ENCODE results near the gene PRR5L.
"Not testable (repeated sequence)": the region's sequence is repeated elsewhere in the genome, so short reads cannot be mapped to it uniquely, and the experiment has no call there.

Gene PRR5L

DNA sequence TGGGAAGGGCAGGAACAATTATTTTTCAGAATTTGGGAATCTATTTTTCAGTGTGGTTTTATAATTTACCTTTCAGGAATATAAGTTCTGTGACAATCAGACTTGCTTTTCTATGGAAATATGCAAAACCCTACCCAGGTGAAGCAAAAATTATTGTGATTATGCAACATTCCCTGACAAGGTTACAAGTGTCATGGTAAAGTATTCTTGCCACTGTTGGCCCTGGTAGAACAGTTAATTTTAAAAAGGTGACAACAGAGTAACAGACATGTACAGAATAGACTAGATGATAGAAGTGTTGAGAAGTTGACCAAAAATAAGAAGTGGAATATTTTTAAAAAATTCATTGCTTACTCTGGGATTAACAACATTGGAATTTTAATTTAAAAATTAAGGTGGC, 184.7 kb downstream of the PRR5L start:
- Histone ChIP-seq H2BK15ac (ENCODE audit: low read depth, poor library complexity, severe bottlenecking) (no peak overlapping the region), H3K36me3 (ENCODE audit: control insufficient read depth in 1 of 2, insufficient read depth in 2 of 2, low read depth in 1 of 2, low read length in 2 of 2) (peaks cover 6 to 22% of the 10 kb centered on the region in 2 experiments), H3K9me3 (ENCODE audit: control insufficient read depth, low read length) (no peaks in the 10 kb centered on the region), H3K14ac (ENCODE audit: low read length in 2 of 2) (no peak overlapping the region), H4K8ac (ENCODE audit: low read length) (no peak overlapping the region), H2AK5ac (ENCODE audit: low read length, severe bottlenecking) (no peak overlapping the region), H2BK12ac (ENCODE audit: low read length in 2 of 2) (no peak overlapping the region), H3K4ac (ENCODE audit: low read depth in 1 of 2, low read length in 2 of 2) (no peak overlapping the region), H3K4me1 (ENCODE audit: control insufficient read depth, insufficient read depth, low read depth, low read length) (no peaks in the 10 kb centered on the region), H3K9ac (ENCODE audit: low read length) (no peak overlapping the region), H3K23ac (ENCODE audit: low read length in 2 of 2) (no peak overlapping the region), H2AFZ (ENCODE audit: low read depth, low read length) (no peak overlapping the region), H3K27me3 (ENCODE audit: control insufficient read depth in 1 of 2, insufficient read depth in 1 of 2, low read length in 2 of 2) (no peaks in the 10 kb centered on the region), H2BK5ac (ENCODE audit: low read depth, low read length, poor library complexity, severe bottlenecking) (no peak overlapping the region), H4K91ac (ENCODE audit: low read length) (no peak overlapping the region), H3K18ac (ENCODE audit: low read depth in 1 of 2, low read length in 2 of 2) (no peak overlapping the region), H3K27ac (ENCODE audit: low read length, poor library complexity, severe bottlenecking) (no peak overlapping the region), H3K4me2 (ENCODE audit: low read length, poor library complexity, severe bottlenecking) (no peak overlapping the region), H3K4me3 (ENCODE audit: insufficient read depth in 1 of 2, low read depth in 1 of 2, low read length in 2 of 2) (no peak overlapping the region), H2BK120ac (ENCODE audit: low read depth, low read length) (no peak overlapping the region), H3K79me1 (replicated peaks; ENCODE audit: low read length, poor library complexity, severe bottlenecking) (peaks cover 5% of the 10 kb centered on the region)
- no peak for DNase-seq

DNA sequence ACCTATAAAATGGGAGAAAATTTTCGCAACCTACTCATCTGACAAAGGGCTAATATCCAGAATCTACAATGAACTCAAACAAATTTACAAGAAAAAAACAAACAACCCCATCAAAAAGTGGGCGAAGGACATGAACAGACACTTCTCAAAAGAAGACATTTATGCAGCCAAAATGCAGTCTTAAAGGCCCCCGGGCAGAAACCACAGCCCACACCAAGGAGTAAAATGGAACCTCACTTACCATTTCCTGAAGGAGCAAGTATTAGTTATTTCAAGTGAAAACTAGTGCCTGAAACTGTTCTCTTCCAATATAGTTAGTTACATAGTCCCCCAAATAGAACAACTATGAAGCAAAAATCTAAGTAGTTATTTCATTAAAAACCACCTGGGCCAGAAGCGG, 187.0 kb downstream of the PRR5L start:
- H3K9ac ChIP-seq (ENCODE audit: low read length); H2BK5ac ChIP-seq (ENCODE audit: low read depth, low read length, poor library complexity, severe bottlenecking); H2BK15ac ChIP-seq (ENCODE audit: low read depth, poor library complexity, severe bottlenecking); H2AK5ac ChIP-seq (ENCODE audit: low read length, severe bottlenecking); H3K79me1 ChIP-seq (replicated peaks; ENCODE audit: low read length, poor library complexity, severe bottlenecking); H3K4me3 ChIP-seq (ENCODE audit: insufficient read depth in 1 of 2, low read depth in 1 of 2, low read length in 2 of 2); H3K4me2 ChIP-seq (ENCODE audit: low read length, poor library complexity, severe bottlenecking); H3K14ac ChIP-seq (ENCODE audit: low read length in 2 of 2); H3K27ac ChIP-seq (ENCODE audit: low read length, poor library complexity, severe bottlenecking); H4K8ac ChIP-seq (ENCODE audit: low read length); H3K18ac ChIP-seq (ENCODE audit: low read depth in 1 of 2, low read length in 2 of 2); DNase-seq; H3K23ac ChIP-seq (ENCODE audit: low read length in 2 of 2); H3K4ac ChIP-seq (ENCODE audit: low read depth in 1 of 2, low read length in 2 of 2); H3K4me1 ChIP-seq (ENCODE audit: control insufficient read depth, insufficient read depth, low read depth, low read length); H4K91ac ChIP-seq (ENCODE audit: low read length); H2BK120ac ChIP-seq (ENCODE audit: low read depth, low read length); H3K9me3 ChIP-seq (ENCODE audit: control insufficient read depth, low read length); H2BK12ac ChIP-seq (ENCODE audit: low read length in 2 of 2); H2AFZ ChIP-seq (ENCODE audit: low read depth, low read length); H3K27me3 ChIP-seq (ENCODE audit: control insufficient read depth in 1 of 2, insufficient read depth in 1 of 2, low read length in 2 of 2): not testable (repeated sequence)
- H3K36me3 ChIP-seq (ENCODE audit: control insufficient read depth in 1 of 2, insufficient read depth in 2 of 2, low read depth in 1 of 2, low read length in 2 of 2) = peaks cover 13 to 44% of the 10 kb centered on the region in 2 experiments
- WGBS = 100% methylated on average over 2 of the region's 4 CpGs

- Histone ChIP-seq H3K9ac (ENCODE audit: low read length) (no peak overlapping the region), H2BK120ac (ENCODE audit: low read depth, low read length) (no peak overlapping the region)
These were observed 189.4 kb downstream of the PRR5L start for GRCh38 chr11:36485298-36486002.

DNA sequence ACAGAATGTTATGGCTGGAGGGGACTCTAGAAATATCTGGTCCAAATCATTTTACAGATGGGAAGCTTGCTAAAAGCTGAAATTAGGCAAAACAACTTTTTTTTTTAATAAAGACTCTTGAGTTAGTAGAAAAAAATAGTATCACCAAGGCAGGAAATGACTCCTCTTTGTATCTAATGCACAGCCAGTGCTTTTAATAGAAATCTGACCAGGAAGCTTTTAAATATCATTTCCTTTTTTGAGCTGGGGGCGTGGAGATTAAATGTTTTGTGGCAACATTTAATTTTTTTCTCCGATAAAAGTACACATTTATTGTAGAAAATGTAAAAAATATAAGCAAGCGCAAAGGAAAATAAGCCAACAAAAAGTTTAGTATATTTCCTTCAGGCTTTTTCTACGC, 191.5 kb downstream of the PRR5L start:
- no peak overlapping the region for H3K27ac ChIP-seq (ENCODE audit: low read length, poor library complexity, severe bottlenecking)
- H4K8ac ChIP-seq (ENCODE audit: low read length) = no peak overlapping the region
- H2BK15ac ChIP-seq (ENCODE audit: low read depth, poor library complexity, severe bottlenecking) = no peak overlapping the region
- peaks cover 17% of the 10 kb centered on the region for H3K79me1 ChIP-seq (replicated peaks; ENCODE audit: low read length, poor library complexity, severe bottlenecking)
- H2BK5ac ChIP-seq (ENCODE audit: low read depth, low read length, poor library complexity, severe bottlenecking) = no peak overlapping the region
- no peak overlapping the region for H3K9ac ChIP-seq (ENCODE audit: low read length)
- no peak overlapping the region for H3K14ac ChIP-seq (ENCODE audit: low read length in 2 of 2)
- H3K4ac ChIP-seq (ENCODE audit: low read depth in 1 of 2, low read length in 2 of 2) = no peak overlapping the region
- no peak overlapping the region for H2AK5ac ChIP-seq (ENCODE audit: low read length, severe bottlenecking)
- no peak overlapping the region for H3K23ac ChIP-seq (ENCODE audit: low read length in 2 of 2)
- H2BK12ac ChIP-seq (ENCODE audit: low read length in 2 of 2) = no peak overlapping the region
- no CpG with 5 or more reads among the region's 4 CpGs for WGBS
- no peak overlapping the region for H4K91ac ChIP-seq (ENCODE audit: low read length)
- no peaks in the 10 kb centered on the region for H3K27me3 ChIP-seq (ENCODE audit: control insufficient read depth in 1 of 2, insufficient read depth in 1 of 2, low read length in 2 of 2)
- no peak overlapping the region for H3K18ac ChIP-seq (ENCODE audit: low read depth in 1 of 2, low read length in 2 of 2)
- H3K4me1 ChIP-seq (ENCODE audit: control insufficient read depth, insufficient read depth, low read depth, low read length) = no peaks in the 10 kb centered on the region
- DNase-seq = no peak
- H2BK120ac ChIP-seq (ENCODE audit: low read depth, low read length) = no peak overlapping the region
- no peaks in the 10 kb centered on the region for H3K9me3 ChIP-seq (ENCODE audit: control insufficient read depth, low read length)
- H3K4me3 ChIP-seq (ENCODE audit: insufficient read depth in 1 of 2, low read depth in 1 of 2, low read length in 2 of 2) = no peak overlapping the region
- H3K4me2 ChIP-seq (ENCODE audit: low read length, poor library complexity, severe bottlenecking) = no peak overlapping the region
- H2AFZ ChIP-seq (ENCODE audit: low read depth, low read length) = no peak overlapping the region
- H3K36me3 ChIP-seq (ENCODE audit: control insufficient read depth in 1 of 2, insufficient read depth in 2 of 2, low read depth in 1 of 2, low read length in 2 of 2) = peaks cover 20 to 90% of the 10 kb centered on the region in 2 experiments

More at GRCh38 chr11:36485298-36486002, 189.4 kb downstream of the PRR5L start:
- H4K91ac ChIP-seq (ENCODE audit: low read length) = no peak overlapping the region
- no peak overlapping the region for H2AK5ac ChIP-seq (ENCODE audit: low read length, severe bottlenecking)
- H3K23ac ChIP-seq (ENCODE audit: low read length in 2 of 2) = no peak overlapping the region
- no peaks in the 10 kb centered on the region for H3K4me1 ChIP-seq (ENCODE audit: control insufficient read depth, insufficient read depth, low read depth, low read length)
- H3K14ac ChIP-seq (ENCODE audit: low read length in 2 of 2) = no peak overlapping the region
- H3K4ac ChIP-seq (ENCODE audit: low read depth in 1 of 2, low read length in 2 of 2) = no peak overlapping the region
- H3K4me3 ChIP-seq (ENCODE audit: insufficient read depth in 1 of 2, low read depth in 1 of 2, low read length in 2 of 2) = no peak overlapping the region
- peaks cover 10% of the 10 kb centered on the region for H3K79me1 ChIP-seq (replicated peaks; ENCODE audit: low read length, poor library complexity, severe bottlenecking)
- no peak overlapping the region for H2AFZ ChIP-seq (ENCODE audit: low read depth, low read length)
- no peak overlapping the region for H4K8ac ChIP-seq (ENCODE audit: low read length)
- H2BK12ac ChIP-seq (ENCODE audit: low read length in 2 of 2) = no peak overlapping the region
- no peak overlapping the region for H2BK15ac ChIP-seq (ENCODE audit: low read depth, poor library complexity, severe bottlenecking)
- no peak overlapping the region for H2BK5ac ChIP-seq (ENCODE audit: low read depth, low read length, poor library complexity, severe bottlenecking)
- 98% methylated on average over 6 of the region's 6 CpGs for WGBS
- H3K36me3 ChIP-seq (ENCODE audit: control insufficient read depth in 1 of 2, insufficient read depth in 2 of 2, low read depth in 1 of 2, low read length in 2 of 2) = peaks cover 19 to 68% of the 10 kb centered on the region in 2 experiments
- no peak overlapping the region for H3K4me2 ChIP-seq (ENCODE audit: low read length, poor library complexity, severe bottlenecking)
- H3K27ac ChIP-seq (ENCODE audit: low read length, poor library complexity, severe bottlenecking) = no peak overlapping the region
- DNase-seq = no peak
- H3K27me3 ChIP-seq (ENCODE audit: control insufficient read depth in 1 of 2, insufficient read depth in 1 of 2, low read length in 2 of 2) = no peaks in the 10 kb centered on the region
- H3K18ac ChIP-seq (ENCODE audit: low read depth in 1 of 2, low read length in 2 of 2) = no peak overlapping the region
- H3K9me3 ChIP-seq (ENCODE audit: control insufficient read depth, low read length) = no peaks in the 10 kb centered on the region

Measured in mesenchymal stem cell (in vitro differentiated cells and primary cell).